DND-41 (cell line): ENCODE data around the gene SDK2.

Experiments used
- CTCF ChIP-seq: IDR thresholded peaks from 2 replicates; pipeline ENCODE4 v1.5.1; 2012; ENCODE audit warnings: borderline replicate concordance, low read length, moderate library complexity, mild to moderate bottlenecking; ENCODE audit not compliant: poor library complexity, severe bottlenecking; ENCODE audit errors: extremely low read depth
- EZH2 ChIP-seq: IDR thresholded peaks from 3 replicates; pipeline ENCODE4 v1.6.1; 2012; ENCODE audit warnings: borderline replicate concordance, low read depth, mild to moderate bottlenecking, moderate library complexity, low read length, inconsistent platforms; ENCODE audit not compliant: severe bottlenecking

DNA sequence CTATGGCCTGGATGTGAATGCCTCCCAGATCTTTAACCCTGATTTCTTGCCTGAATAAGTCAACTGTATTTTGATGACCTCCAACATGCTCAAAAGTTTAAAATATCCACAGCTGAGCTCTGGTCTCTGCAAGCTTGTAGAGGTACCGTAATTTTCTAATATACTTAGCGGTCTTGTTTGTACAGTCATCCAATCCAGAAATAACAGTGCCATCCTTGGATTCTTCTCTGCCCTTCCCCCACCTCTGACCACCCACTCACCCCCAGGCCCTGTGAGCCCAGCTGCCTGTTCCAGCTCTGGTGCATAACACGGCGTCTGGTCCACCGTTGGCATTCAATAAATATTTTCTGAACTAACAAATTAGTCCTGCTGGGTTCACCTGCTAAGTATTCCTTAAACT lies 113.1 kb downstream of the SDK2 start:
- no peak for TF ChIP-seq CTCF
- no peak for TF ChIP-seq EZH2
